ENCODE results near the gene CCSER2. TPM values are rescaled to one million over a fixed set of nuclear protein-coding genes. Genes with fewer than 3 reads are reported as not detected.
"Not testable (repeated sequence)": the region's sequence is repeated elsewhere in the genome, so short reads cannot be mapped to it uniquely, and the experiment has no call there.

CCSER2 gene
- total RNA-seq, 2 experiments from 2014 or later, result 69.8 to 73.5 TPM

GRCh38 chr10:84339025-84339424 is 10.6 kb downstream of the CCSER2 start:
- no peak for DNase-seq
- H3K4me3 Mint-ChIP-seq, result no peak overlapping the region
- H3K9me3 Mint-ChIP-seq, result no peaks in the 10 kb centered on the region
- peaks cover 4% of the 10 kb centered on the region for H3K36me3 Mint-ChIP-seq
- peaks cover 50% of the 10 kb centered on the region for H3K4me1 Mint-ChIP-seq (ENCODE audit: low read depth)
- ChIA-PET POLR2A (no interaction called here), CTCF (interaction anchor here (1.4 to 5.7 kb wide), 3 partner anchors 12 to 198 kb away, joined by 5 to 47 read pairs (median 10); no protein-coding TSS in a partner anchor)
- no peak overlapping the region for H3K27ac Mint-ChIP-seq
- intact Hi-C loops (cut with micrococcal nuclease), result no loop called here
- no peaks in the 10 kb centered on the region for H3K27me3 Mint-ChIP-seq

DNA sequence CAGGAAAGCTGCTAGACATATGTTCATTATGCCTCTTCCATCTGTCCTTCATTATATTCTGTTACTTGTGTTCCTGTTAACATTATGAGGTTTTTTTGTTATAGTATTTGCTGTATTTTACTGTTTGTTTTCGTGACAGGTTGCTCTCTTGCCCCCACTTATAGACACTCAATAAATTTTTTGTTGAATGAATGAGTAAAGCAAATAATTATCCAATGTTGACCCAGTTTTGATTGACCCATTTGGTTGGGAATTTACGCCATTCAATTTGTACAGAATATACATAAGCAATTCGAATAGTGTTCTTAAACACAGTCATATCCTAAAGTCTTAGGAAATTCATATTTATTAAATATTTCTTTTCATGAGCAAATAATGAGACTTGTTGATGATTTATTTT is 11.8 kb downstream of the CCSER2 start:
- POLR2A ChIA-PET, result no interaction called here
- no peak for DNase-seq
- Mint-ChIP-seq H3K9me3 (no peaks in the 10 kb centered on the region), H3K4me1 (ENCODE audit: low read depth) (peaks cover 50% of the 10 kb centered on the region), H3K4me3 (no peak overlapping the region), H3K27me3 (no peaks in the 10 kb centered on the region), H3K27ac (no peak overlapping the region), H3K36me3 (peaks cover 5% of the 10 kb centered on the region)
- intact Hi-C loops (cut with micrococcal nuclease), result no loop called here
- CTCF ChIA-PET, result interaction anchor here (1.4 to 1.5 kb wide), 2 partner anchors 12 to 73 kb away, joined by 4 to 5 read pairs; no protein-coding TSS in a partner anchor

DNA sequence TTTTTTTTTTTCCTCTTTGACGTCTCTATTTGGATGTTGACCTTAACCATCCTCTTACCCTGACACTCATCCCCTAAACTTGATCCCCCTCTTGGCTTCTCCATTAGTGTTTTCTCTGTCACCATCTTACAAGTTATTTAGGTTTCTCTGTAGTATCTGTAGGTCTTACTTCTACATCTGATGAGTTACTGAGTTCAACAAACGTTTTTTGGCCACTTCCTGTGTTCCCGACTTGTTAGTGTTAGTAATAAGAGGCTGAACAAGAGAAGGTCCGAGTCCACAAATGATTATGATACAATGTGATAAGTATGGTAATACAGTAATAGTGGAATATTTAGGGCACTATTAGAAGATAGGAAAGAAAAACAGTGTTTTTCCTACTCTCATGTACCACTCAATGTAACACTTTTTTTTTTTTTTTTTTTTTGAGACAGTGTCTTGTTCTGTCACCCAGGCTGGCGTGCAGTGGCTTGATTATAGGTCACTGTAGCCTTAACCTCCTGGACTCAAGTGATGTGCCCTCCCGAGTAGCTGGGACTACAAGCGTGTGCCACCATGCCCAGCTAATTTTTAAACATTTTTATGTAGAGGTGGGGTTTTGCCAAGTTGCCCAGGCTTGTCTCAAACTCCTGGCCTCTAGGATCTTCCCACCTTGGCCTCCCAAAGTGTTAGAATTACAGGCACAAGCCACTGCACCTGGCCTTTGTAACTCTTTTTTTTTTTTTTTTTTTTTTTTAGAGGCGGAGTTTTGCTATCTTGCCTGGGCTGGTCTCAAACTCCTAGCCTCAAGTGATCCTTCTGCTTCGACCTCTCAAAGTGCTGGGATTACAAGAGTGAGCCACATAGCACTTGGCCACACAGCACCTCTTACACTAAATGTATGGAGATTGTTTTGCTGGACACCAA is 12.5 kb downstream of the CCSER2 start:
- DNase-seq, result no peak
- H3K4me3 Mint-ChIP-seq, result no peak overlapping the region
- H3K36me3 Mint-ChIP-seq, result peaks cover 5% of the 10 kb centered on the region
- H3K4me1 Mint-ChIP-seq (ENCODE audit: low read depth), result peaks cover 50% of the 10 kb centered on the region
- no peak overlapping the region for H3K27ac Mint-ChIP-seq
- intact Hi-C loops (cut with micrococcal nuclease), result no loop called here
- ChIA-PET POLR2A (no interaction called here), CTCF (interaction anchor here (0.9 to 3.5 kb wide), 6 partner anchors 10 to 196 kb away, joined by 3 to 22 read pairs (median 6); partner anchors contain the start of gene CCSER2)
- H3K9me3 Mint-ChIP-seq, result no peaks in the 10 kb centered on the region
- H3K27me3 Mint-ChIP-seq, result no peaks in the 10 kb centered on the region

DNA sequence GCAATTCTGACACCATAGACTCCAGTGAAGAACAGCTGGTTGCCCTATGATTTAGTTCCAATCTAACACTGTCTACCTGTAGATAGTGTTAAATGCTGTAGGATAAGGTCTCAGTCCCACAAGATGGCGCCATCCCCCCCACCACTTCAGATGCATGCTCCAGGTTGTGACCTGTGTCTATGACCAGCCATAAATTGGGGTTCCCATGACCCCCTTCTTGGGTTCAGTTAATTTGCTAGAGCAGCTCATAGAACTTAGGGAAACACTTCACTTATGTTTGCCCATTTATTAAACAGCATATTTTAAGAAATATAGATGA is 13.1 kb downstream of the CCSER2 start:
- ChIA-PET POLR2A (no interaction called here), CTCF (interaction anchor here (0.8 to 3.5 kb wide), 8 partner anchors 9 to 195 kb away, joined by 3 to 22 read pairs (median 4); partner anchors contain the start of gene CCSER2)
- no peak overlapping the region for H3K4me3 Mint-ChIP-seq
- H3K27me3 Mint-ChIP-seq, result no peaks in the 10 kb centered on the region
- peaks cover 50% of the 10 kb centered on the region for H3K4me1 Mint-ChIP-seq (ENCODE audit: low read depth)
- intact Hi-C loops (cut with micrococcal nuclease), result no loop called here
- no peak overlapping the region for H3K27ac Mint-ChIP-seq
- peaks cover 5% of the 10 kb centered on the region for H3K36me3 Mint-ChIP-seq
- DNase-seq, result peak; percentile 43
- H3K9me3 Mint-ChIP-seq, result no peaks in the 10 kb centered on the region

- Mint-ChIP-seq H3K4me3 (peak overlapping the region; percentile 28), H3K4me1 (ENCODE audit: low read depth) (peaks cover 52% of the 10 kb centered on the region), H3K9me3 (no peaks in the 10 kb centered on the region), H3K27ac (peak overlapping the region; percentile 69), H3K36me3 (peaks cover 8% of the 10 kb centered on the region), H3K27me3 (no peaks in the 10 kb centered on the region)
- no peak for DNase-seq
- intact Hi-C loops (cut with micrococcal nuclease), result loop anchor here (2.0 kb wide), 1 partner anchor 17 kb away; no protein-coding TSS in a partner anchor
- ChIA-PET CTCF (interaction anchor here (0.8 to 3.5 kb wide), 7 partner anchors 9 to 195 kb away, joined by 3 to 22 read pairs (median 5); partner anchors contain the start of gene CCSER2), POLR2A (no interaction called here)
Measured at GRCh38 chr10:84341983-84342382, 13.6 kb downstream of the CCSER2 start.

DNA sequence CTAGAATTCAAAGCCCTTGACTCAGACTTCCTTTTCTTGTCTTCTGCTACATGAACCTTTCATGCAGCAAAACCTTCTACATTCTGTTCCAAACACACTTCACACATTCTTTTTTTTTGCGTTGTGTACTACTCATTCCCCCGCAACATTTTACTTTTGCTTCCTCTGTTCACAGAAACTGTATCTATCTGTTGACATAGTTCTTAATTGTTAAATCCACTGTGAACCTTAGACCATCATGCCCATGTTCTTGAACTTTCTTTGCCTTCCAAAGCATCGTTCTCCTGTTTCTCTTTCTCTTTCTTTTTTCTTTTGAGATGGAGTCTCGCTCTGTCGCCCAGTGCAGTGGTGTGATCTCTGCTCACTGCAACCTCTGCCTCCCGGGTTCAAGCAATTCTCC is 14.2 kb downstream of the CCSER2 start:
- peaks cover 10% of the 10 kb centered on the region for H3K36me3 Mint-ChIP-seq
- CTCF ChIA-PET, result interaction anchor here (1.0 to 3.5 kb wide), 5 partner anchors 8 to 131 kb away, joined by 3 to 22 read pairs (median 6); partner anchors contain the start of gene CCSER2
- peak overlapping the region; percentile 28 for H3K4me3 Mint-ChIP-seq
- no peaks in the 10 kb centered on the region for H3K27me3 Mint-ChIP-seq
- POLR2A ChIA-PET, result interaction anchor here (1.2 kb wide), 1 partner anchor 20 kb away, joined by 3 read pairs; no protein-coding TSS in a partner anchor
- no peak for DNase-seq
- H3K27ac Mint-ChIP-seq, result peak overlapping the region; percentile 69
- H3K4me1 Mint-ChIP-seq (ENCODE audit: low read depth), result peaks cover 54% of the 10 kb centered on the region
- intact Hi-C loops (cut with micrococcal nuclease), result loop anchor here (2.0 kb wide), 1 partner anchor 16 kb away; no protein-coding TSS in a partner anchor
- H3K9me3 Mint-ChIP-seq, result no peaks in the 10 kb centered on the region

DNA sequence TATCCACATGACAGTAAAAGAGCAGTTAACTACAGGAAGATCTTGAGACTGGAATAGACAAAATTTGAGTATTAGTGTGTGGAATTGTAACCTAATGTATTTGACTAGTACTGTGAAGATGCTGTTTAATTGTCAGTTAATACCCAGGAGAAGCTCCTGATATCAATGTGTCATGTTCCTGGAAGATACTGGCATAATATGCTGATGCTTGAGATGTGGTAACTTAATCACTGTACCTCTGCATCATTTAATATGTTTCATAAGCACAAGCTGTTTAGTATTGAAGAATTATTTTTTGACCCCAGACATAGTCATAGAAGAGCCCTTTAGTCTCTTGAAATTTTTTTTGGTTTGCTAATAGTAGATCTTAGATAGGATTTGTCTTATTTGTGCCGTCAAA is 15.4 kb downstream of the CCSER2 start:
- peaks cover 62% of the 10 kb centered on the region for H3K4me1 Mint-ChIP-seq (ENCODE audit: low read depth)
- intact Hi-C loops (cut with micrococcal nuclease), result loop anchor here (2.0 kb wide), 1 partner anchor 15 kb away; no protein-coding TSS in a partner anchor
- CTCF ChIA-PET, result interaction anchor here (1.3 to 3.5 kb wide), 2 partner anchors 9 to 10 kb away, joined by 3 to 22 read pairs; no protein-coding TSS in a partner anchor

DNA sequence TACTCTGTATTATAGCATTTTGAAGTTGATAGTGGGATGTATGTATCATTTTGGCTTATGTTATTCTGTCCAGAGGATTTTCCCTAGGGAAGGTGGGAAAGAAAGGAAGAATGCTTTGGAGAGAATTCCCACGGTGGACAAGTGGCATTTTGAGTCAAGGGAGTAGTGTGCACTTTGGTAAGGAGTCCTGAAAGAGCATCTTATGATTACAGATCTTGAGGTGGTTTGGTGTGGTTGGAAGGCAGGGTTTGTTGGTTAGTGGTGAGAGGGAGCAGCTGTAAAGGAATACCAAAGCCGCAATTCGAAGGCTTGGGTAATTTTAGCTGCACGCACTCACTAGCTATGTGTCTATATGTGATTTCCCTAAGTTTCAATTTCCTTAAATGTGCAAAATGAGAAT is 16.1 kb downstream of the CCSER2 start:
- DNase-seq, result no peak
- Mint-ChIP-seq H3K4me1 (ENCODE audit: low read depth) (peaks cover 65% of the 10 kb centered on the region), H3K27ac (no peak overlapping the region), H3K27me3 (no peaks in the 10 kb centered on the region), H3K4me3 (no peak overlapping the region), H3K9me3 (no peaks in the 10 kb centered on the region), H3K36me3 (peaks cover 8% of the 10 kb centered on the region)
- intact Hi-C loops (cut with micrococcal nuclease), result no loop called here
- POLR2A ChIA-PET, result no interaction called here
- CTCF ChIA-PET, result interaction anchor here (0.7 to 3.5 kb wide), 3 partner anchors 8 to 77 kb away, joined by 3 to 22 read pairs (median 4); no protein-coding TSS in a partner anchor

More for the DNA sequence above, 15.4 kb downstream of the CCSER2 start:
- H3K27me3 Mint-ChIP-seq, result no peaks in the 10 kb centered on the region
- H3K27ac Mint-ChIP-seq, result no peak overlapping the region
- H3K36me3 Mint-ChIP-seq, result peaks cover 10% of the 10 kb centered on the region
- no peaks in the 10 kb centered on the region for H3K9me3 Mint-ChIP-seq
- no peak overlapping the region for H3K4me3 Mint-ChIP-seq
- POLR2A ChIA-PET, result no interaction called here
- no peak for DNase-seq

DNA sequence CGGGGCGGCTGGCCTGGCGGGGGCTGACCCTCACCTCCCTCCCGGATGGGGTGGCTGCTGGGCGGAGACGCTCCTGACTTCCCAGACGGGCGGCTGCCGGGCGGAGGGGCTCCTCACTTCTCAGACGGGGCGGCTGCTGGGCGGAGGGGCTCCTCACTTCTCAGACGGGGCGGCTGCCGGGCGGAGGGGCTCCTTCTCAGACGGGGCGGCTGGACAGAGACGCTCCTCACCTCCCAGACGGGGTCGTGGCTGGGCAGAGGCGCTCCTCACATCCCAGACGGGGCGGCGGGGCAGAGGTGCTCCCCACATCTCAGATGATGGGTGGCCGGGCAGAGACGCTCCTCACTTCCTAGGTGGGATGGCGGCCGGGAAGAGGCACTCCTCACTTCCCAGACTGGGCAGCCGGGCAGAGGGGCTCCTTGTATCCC is 19.2 kb downstream of the CCSER2 start:
- H3K27me3 Mint-ChIP-seq; intact Hi-C loops (cut with micrococcal nuclease); H3K4me3 Mint-ChIP-seq; H3K36me3 Mint-ChIP-seq; H3K27ac Mint-ChIP-seq; H3K9me3 Mint-ChIP-seq; DNase-seq; CTCF ChIA-PET; POLR2A ChIA-PET: not testable (repeated sequence)
- peaks cover 55% of the 10 kb centered on the region for H3K4me1 Mint-ChIP-seq (ENCODE audit: low read depth)

GRCh38 chr10:84348447-84348846 is 20.1 kb downstream of the CCSER2 start:
- Mint-ChIP-seq H3K4me1 (ENCODE audit: low read depth) (peaks cover 55% of the 10 kb centered on the region), H3K9me3 (no peaks in the 10 kb centered on the region), H3K4me3 (no peak overlapping the region), H3K27ac (no peak overlapping the region), H3K36me3 (peaks cover 6% of the 10 kb centered on the region), H3K27me3 (no peaks in the 10 kb centered on the region)
- intact Hi-C loops (cut with micrococcal nuclease), result no loop called here
- no peak for DNase-seq
- ChIA-PET CTCF (interaction anchor here (7.4 kb wide), 1 partner anchor 188 kb away, joined by 78 read pairs; no protein-coding TSS in a partner anchor), POLR2A (no interaction called here)

- Mint-ChIP-seq H3K4me1 (ENCODE audit: low read depth) (peaks cover 55% of the 10 kb centered on the region), H3K27me3 (no peaks in the 10 kb centered on the region), H3K27ac (no peak overlapping the region), H3K9me3 (no peaks in the 10 kb centered on the region), H3K4me3 (no peak overlapping the region), H3K36me3 (peaks cover 6% of the 10 kb centered on the region)
- ChIA-PET CTCF (interaction anchor here (4.4 to 7.4 kb wide), 2 partner anchors 25 to 188 kb away, joined by 40 to 78 read pairs; no protein-coding TSS in a partner anchor), POLR2A (no interaction called here)
- intact Hi-C loops (cut with micrococcal nuclease), result no loop called here
- no peak for DNase-seq
Measured at GRCh38 chr10:84348860-84349259, 20.5 kb downstream of the CCSER2 start.

DNA sequence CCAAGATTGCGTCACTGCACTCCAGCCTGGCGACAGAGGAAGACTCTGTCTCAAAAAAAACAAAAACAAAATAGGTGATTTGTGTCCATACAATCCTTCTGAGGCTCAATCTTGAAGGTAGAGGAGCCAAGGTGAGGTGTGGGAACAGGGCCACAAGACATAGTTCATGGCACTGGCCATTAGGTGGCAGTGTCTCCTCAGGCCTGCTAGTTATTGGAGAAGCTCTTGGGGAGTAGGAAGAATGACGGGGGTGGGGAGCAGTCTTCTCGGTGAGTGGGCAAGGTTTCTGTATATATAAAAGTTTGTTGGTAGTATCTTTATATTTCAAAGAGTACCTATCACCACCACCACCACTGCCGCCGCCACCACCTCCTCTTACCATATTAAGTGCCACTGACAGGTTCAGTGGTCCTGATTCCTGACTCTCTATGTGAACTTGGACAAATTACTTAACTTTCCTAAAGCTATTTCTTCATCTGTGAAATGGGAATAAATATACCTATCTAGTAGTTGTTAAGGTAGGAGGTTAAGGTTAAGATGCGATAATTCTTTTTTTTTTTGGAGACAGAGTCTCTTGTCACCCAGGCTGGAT is 24.0 kb downstream of the CCSER2 start:
- H3K9me3 Mint-ChIP-seq, result no peaks in the 10 kb centered on the region
- intact Hi-C loops (cut with micrococcal nuclease), result loop anchor here (1.0 to 2.0 kb wide), 2 partner anchors 22 to 185 kb away; no protein-coding TSS in a partner anchor
- ChIA-PET CTCF (interaction anchor here (0.6 to 7.4 kb wide), 25 partner anchors 8 to 299 kb away, joined by 3 to 78 read pairs (median 4); no protein-coding TSS in a partner anchor), POLR2A (interaction anchor here (0.6 to 0.7 kb wide), 2 partner anchors 85 to 183 kb away, joined by 5 read pairs; no protein-coding TSS in a partner anchor)
- no peaks in the 10 kb centered on the region for H3K36me3 Mint-ChIP-seq
- DNase-seq, result peak; percentile 81
- H3K27me3 Mint-ChIP-seq, result no peaks in the 10 kb centered on the region
- H3K4me3 Mint-ChIP-seq, result no peak overlapping the region
- H3K4me1 Mint-ChIP-seq (ENCODE audit: low read depth), result peaks cover 71% of the 10 kb centered on the region
- peak overlapping the region; percentile 28 for H3K27ac Mint-ChIP-seq

Data from activated CD4-positive, alpha-beta memory T cell treated with anti-CD3 and anti-CD28 coated beads for 36 hours (primary cell).